OCI-LY1 (cell line): ENCODE measurements around the gene DISP1.

Source experiments
- EZH2 ChIP-seq: fragments of 200-600 bp; sonication (generic), shearing (Covaris generic); IDR thresholded peaks from 2 replicates; pipeline ENCODE4 v1.8.0; 2017; ENCODE audit warnings: borderline replicate concordance, mixed run types, mild to moderate bottlenecking, antibody characterized with exemption, low read length, moderate library complexity, mixed read lengths
- TF ChIP-seq, protein P1 (sequence below): fragments of 200-600 bp; sonication (generic), shearing (Covaris generic); IDR thresholded peaks from 2 replicates; pipeline ENCODE4 v1.5.1; 2017; ENCODE audit warnings: mild to moderate bottlenecking, antibody characterized with exemption, low read length, moderate library complexity, mixed read lengths

DNA sequence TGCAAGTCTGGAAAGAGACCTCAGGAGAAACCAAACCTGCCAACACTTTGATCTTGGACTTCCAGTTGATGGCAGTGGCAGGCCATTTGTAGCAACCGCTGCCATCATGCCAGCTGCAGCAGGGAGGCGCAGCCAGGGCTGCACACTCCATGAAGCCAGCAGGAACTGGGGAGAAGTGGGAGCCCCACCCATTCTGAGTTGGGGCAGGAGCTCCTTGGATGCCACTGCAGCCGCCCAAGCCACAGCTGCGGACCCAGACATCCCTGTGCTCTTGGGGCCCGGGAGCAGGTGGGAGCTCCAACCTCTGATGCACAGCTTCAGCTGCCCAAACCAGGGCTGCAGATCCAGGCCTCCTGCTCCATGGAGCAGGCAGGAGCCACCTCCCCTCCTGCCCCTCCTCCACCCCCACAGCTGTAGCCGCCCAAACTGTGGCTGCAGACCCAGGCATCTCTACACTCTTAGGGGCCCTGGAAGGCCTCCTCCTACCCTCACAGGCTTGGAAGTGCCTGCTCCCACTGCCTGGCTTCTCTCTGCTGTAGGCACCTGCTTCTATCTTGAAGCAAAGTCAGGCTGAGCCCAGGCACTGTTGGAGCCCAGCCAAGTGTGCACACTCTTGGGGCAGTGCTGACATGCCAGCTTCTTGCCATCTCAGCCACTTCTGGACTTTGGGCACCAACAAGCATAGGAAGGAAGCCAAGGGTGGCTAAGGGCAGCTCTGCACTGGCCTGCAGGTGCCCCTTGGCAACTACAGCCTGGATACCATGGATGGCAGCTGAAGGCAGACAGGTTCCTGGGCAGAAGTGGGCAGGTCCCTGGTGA lies 20.0 kb upstream of the DISP1 start:
- TF ChIP-seq, protein P1, sequence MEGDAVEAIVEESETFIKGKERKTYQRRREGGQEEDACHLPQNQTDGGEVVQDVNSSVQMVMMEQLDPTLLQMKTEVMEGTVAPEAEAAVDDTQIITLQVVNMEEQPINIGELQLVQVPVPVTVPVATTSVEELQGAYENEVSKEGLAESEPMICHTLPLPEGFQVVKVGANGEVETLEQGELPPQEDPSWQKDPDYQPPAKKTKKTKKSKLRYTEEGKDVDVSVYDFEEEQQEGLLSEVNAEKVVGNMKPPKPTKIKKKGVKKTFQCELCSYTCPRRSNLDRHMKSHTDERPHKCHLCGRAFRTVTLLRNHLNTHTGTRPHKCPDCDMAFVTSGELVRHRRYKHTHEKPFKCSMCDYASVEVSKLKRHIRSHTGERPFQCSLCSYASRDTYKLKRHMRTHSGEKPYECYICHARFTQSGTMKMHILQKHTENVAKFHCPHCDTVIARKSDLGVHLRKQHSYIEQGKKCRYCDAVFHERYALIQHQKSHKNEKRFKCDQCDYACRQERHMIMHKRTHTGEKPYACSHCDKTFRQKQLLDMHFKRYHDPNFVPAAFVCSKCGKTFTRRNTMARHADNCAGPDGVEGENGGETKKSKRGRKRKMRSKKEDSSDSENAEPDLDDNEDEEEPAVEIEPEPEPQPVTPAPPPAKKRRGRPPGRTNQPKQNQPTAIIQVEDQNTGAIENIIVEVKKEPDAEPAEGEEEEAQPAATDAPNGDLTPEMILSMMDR, result no peak
- no peak for TF ChIP-seq EZH2
